ENCODE data around the gene PMEPA1. TPM values are rescaled to one million over a fixed set of nuclear protein-coding genes. Genes with fewer than 3 reads are reported as not detected.

The PMEPA1 gene
- polyA plus RNA-seq, 1 experiment = 4.3 TPM

DNA sequence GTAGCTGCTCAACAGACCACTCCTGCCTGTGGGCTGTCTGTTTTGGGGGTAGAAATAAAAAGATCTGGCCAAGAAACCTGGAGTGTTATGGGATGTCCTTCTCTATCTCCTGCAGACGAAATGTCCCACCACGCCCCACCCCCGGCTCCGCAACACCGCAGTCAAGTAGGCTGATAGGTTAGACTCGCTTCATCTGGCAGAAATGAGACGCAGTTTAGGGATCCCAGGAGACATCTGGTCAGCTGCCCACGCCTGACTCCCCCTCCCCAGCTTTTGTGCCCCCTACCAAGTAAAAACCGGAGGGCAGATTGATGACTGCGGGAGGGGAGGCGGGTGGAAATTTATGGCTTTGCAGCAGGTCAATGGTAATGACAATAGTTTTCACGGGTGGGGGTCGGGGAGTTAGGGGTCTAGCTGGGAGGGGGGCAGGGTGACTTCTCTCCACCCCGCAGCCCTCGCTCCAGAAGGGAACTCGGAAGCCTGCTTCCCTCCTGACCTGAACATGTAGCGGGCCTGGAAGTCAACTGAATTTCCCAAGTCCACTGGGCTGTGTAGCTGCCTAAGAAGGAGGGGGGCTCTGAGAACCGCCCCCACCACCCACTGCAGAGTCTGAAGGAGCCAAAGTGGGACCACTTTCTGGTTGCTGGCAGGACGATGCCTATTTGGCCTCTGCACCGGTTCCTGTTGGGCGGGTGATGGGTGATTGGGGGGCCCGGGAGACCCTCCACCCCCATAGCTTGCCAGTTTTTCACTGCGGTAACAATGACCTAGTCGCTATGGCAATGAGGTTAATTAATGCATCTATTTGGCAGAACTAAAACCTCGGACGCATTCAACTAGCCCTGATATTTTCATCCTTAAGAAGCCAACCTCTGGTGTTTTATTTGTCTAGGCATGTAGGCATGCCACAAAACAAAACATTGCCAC is 25.7 kb downstream of the PMEPA1 start:
- TF ChIP-seq, protein P1, sequence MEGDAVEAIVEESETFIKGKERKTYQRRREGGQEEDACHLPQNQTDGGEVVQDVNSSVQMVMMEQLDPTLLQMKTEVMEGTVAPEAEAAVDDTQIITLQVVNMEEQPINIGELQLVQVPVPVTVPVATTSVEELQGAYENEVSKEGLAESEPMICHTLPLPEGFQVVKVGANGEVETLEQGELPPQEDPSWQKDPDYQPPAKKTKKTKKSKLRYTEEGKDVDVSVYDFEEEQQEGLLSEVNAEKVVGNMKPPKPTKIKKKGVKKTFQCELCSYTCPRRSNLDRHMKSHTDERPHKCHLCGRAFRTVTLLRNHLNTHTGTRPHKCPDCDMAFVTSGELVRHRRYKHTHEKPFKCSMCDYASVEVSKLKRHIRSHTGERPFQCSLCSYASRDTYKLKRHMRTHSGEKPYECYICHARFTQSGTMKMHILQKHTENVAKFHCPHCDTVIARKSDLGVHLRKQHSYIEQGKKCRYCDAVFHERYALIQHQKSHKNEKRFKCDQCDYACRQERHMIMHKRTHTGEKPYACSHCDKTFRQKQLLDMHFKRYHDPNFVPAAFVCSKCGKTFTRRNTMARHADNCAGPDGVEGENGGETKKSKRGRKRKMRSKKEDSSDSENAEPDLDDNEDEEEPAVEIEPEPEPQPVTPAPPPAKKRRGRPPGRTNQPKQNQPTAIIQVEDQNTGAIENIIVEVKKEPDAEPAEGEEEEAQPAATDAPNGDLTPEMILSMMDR (IDR thresholded peaks at IDR 0.05; ENCODE audit: low read depth, low read length) = no peak
- DNase-seq (ENCODE audit: low read depth, low spot score) = no peak
- Histone ChIP-seq H3K27ac (ENCODE audit: low read depth, low read length) (no peak overlapping the region), H3K4me3 (ENCODE audit: low read depth, low read length) (no peak overlapping the region), H3K27me3 (ENCODE audit: control insufficient read depth, insufficient read depth, low read length) (no peaks in the 10 kb centered on the region), H3K9me3 (ENCODE audit: control insufficient read depth, insufficient read depth, low read length) (no peaks in the 10 kb centered on the region)
- ChIA-PET POLR2A (no interaction called here), CTCF (interaction anchor here (0.6 to 1.7 kb wide), 2 partner anchors 30 to 74 kb away, joined by 3 to 7 read pairs; no protein-coding TSS in a partner anchor)

DNA sequence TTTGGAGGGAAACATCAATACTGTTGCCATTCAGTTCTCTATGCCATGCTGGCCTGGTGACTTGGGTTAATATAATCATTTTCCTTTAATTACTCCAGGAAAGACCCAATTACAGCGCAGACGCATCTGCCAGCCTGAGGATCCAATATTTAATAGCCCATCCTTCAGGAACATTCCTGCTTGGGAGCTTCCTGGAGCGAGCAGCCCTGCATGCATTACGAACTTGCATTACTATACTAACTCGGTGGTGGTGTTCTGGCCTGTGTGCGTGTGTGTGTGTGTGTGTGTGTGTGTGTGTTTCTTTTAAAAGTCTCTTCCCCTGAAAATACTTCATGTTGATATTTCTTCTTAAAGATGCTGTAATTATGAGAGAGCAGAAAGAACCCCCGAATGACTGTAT is 26.5 kb downstream of the PMEPA1 start:
- no peaks in the 10 kb centered on the region for H3K27me3 ChIP-seq (ENCODE audit: control insufficient read depth, insufficient read depth, low read length)
- H3K27ac ChIP-seq (ENCODE audit: low read depth, low read length) = no peak overlapping the region
- POLR2A ChIA-PET = no interaction called here
- no peak for DNase-seq (ENCODE audit: low read depth, low spot score)
- CTCF ChIA-PET = interaction anchor here (1.7 kb wide), 1 partner anchor 29 kb away, joined by 7 read pairs; no protein-coding TSS in a partner anchor
- H3K4me3 ChIP-seq (ENCODE audit: low read depth, low read length) = no peak overlapping the region
- TF ChIP-seq, protein P1 (IDR thresholded peaks at IDR 0.05; ENCODE audit: low read depth, low read length) = no peak
- no peaks in the 10 kb centered on the region for H3K9me3 ChIP-seq (ENCODE audit: control insufficient read depth, insufficient read depth, low read length)

DNA sequence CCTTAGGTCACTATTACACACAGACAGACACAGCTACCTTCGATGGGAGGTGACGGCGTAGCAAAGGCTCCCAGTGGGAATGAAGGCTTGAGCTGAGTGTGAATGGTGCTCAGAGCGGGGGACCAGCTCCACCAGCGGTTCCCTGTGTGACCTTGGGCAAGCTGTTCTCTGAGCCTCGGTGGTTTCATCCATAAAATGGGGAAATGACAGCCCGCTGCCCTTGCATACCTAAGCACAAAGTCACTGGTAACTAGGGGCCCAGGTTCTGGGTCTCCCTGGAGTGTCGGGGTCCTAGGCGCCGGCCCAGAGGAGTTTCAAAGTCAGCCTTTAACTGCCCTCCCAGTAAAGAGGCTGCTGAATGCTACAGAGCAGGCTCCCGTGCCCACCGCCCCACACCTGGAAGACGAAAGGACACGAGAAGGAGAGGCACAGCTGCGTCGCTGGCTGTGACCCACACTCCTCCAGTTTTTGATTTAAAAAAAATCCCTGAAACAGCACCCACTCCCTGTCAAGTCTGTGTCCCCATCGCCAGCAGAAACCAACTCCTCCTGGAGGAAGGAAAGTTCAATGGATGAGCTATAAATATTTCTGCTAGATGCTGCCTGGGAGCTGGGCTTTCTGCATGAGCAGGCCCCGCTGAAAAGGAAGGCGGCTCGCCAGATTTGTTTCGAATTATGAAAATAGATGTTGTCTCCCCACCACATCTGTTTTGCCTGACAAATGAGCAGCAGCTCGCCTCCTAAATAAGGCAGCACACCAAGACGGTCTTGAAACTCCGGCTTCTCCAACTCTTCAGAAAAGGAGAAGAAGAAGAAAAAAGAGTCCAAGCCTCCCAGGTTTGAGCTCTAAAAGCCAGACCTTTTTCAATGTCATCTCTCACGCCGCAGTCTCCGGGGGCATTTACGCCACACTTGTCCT is 27.4 kb downstream of the PMEPA1 start:
- Histone ChIP-seq H3K9me3 (ENCODE audit: control insufficient read depth, insufficient read depth, low read length) (no peaks in the 10 kb centered on the region), H3K4me3 (ENCODE audit: low read depth, low read length) (no peak overlapping the region), H3K27me3 (ENCODE audit: control insufficient read depth, insufficient read depth, low read length) (no peaks in the 10 kb centered on the region), H3K27ac (ENCODE audit: low read depth, low read length) (no peak overlapping the region)
- ChIA-PET POLR2A (no interaction called here), CTCF (interaction anchor here (1.7 kb wide), 1 partner anchor 28 kb away, joined by 7 read pairs; no protein-coding TSS in a partner anchor)
- TF ChIP-seq, protein P1 (IDR thresholded peaks at IDR 0.05; ENCODE audit: low read depth, low read length) = no peak
- no peak for DNase-seq (ENCODE audit: low read depth, low spot score)

DNA sequence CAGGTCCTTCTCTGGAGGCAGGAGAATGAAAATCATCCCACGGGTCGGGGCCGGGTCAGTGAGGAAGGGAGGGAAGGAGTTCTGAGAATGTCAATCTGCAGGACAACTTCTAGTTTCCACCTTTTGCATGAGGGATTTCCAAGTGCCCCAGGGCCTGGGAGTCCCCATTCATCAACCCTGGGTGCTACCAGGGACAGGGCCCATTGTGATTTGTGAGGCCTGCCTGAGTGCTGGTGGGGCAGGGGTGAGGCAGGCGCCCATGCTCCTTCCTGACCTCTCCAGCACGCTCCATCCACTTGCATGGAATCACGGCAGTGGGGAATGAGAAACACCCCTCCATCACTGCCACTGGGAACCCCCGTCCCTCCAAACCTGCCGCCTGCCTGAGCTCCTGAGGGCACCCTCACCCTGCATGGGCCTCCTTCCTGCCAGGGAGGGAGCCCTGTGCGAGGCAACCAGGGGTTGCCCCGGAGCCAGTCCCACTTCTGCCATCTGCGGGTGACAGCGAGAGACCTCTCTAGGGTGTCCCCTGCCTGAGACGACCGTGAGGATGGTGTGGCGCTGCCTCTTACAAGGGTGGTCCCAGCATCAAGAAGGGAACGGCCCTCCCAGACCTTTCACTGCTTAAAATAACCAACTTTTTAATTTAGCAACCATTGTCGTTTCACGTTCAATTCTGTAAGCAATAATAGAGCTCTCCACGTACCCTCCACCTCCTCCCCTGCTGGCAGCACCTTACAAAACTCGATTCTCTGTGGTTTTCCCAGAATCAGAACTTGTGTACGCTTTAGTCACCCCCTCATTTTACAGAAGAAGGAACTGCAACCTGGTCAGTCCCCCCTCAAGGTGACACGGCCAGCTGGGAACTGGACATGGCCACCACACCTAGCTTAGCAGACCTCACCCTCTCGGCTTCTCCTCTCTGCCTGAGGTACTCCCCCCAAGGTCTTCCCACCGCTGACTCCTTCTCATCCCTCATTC is 28.6 kb downstream of the PMEPA1 start:
- Histone ChIP-seq H3K27ac (ENCODE audit: low read depth, low read length) (no peak overlapping the region), H3K9me3 (ENCODE audit: control insufficient read depth, insufficient read depth, low read length) (no peaks in the 10 kb centered on the region), H3K4me3 (ENCODE audit: low read depth, low read length) (no peak overlapping the region), H3K27me3 (ENCODE audit: control insufficient read depth, insufficient read depth, low read length) (no peaks in the 10 kb centered on the region)
- no peak for DNase-seq (ENCODE audit: low read depth, low spot score)
- POLR2A ChIA-PET = no interaction called here
- TF ChIP-seq, protein P1 (IDR thresholded peaks at IDR 0.05; ENCODE audit: low read depth, low read length) = no peak
- CTCF ChIA-PET = no interaction called here
